Left cardiac atrium (tissue), 4 donors: ENCODE results near the gene CASP5. TPM values are rescaled to one million over a fixed set of nuclear protein-coding genes. Genes with fewer than 3 reads are reported as not detected.
"Not testable (repeated sequence)": the region's sequence is repeated elsewhere in the genome, so short reads cannot be mapped to it uniquely, and the experiment has no call there.

Source experiments
- ATAC-seq, 2 donors: fragments of 200-7000 bp; cut with Tn5 transposase; one replicate each; pipeline ENCODE4 v1.9.1; 2020; ENCODE audit warnings: mild to moderate bottlenecking in 2 of 2, moderate library complexity in 2 of 2
- DNase-seq: peaks from one replicate; pipeline ENCODE4 v3.0.0-alpha.2; 2020
- intact Hi-C, 2 donors: fragments of 100-400 bp; cut with DNase I; formaldehyde crosslinking; loops; one replicate each; pipeline versions ENCODE4 v1.14.1 to v1.15.1; 2022 to 2023
- total RNA-seq, 2 donors: library from RNA; stranded (reverse); fragmentation: NEBNext Ultra II Directional; extraction: Animal tissue kit (Norgen Biotek cat#: 25700); gene quantifications; one replicate each; pipeline ENCODE4 v1.2.1, GENCODE V29; 2021
- donor health status: DM: no; HTN: yes; CAD: no.
- donor health status: DM: no; HTN: yes; CAD: no; lungs with severe emphysema.
- donor health status: DM: yes; HTN: yes; CAD: no.
- donor health status: Dilated cardiomyopathy.

The CASP5 gene
- total RNA-seq, 2 donors from 2014 or later, result 0.18 TPM; not detected in 1

DNA sequence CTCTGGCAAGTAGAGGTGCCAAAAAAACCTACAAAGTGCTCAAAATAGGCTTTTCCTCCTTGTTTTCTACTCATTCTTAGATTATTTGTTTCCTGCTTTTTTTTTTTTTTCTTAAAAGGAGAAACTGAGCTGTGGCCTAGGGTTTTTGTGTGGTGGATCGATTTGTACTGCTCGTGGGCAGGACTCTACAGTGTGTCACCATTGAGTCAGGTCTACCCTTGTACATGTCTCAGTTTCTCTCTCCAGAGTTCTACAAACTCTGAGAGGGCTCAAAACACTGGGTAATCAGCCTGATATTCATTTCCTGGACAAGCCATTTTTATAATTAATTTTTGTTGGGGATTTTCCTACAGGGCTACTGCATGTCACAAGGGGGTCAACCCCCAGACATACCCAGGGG, 49.4 kb downstream of the CASP5 start:
- no peak for DNase-seq
- intact Hi-C loops, result loop anchor here in 1 of 2 donors (10.0 kb wide), 1 partner anchor 71 kb away; the partner anchor contains the start of gene CARD16
- no peak for ATAC-seq

DNA sequence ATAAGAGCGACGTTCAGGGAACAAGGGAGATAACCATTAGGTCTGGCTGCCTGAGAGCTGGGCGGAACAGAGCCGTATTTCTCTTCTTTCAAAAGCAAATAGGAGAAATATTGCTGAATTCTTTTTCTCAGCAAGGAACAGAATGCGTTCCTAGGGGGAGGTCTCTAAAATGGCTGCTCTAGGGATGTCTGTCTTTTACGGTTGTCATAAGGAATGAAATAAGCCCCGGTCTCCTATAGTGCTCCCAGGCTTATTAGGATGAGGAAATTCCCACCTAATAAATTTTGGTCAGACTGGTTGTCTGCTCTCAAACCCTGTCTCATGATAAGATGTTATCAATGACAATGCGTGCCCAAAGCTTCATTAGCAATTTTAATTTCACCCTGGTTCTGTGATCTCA, 50.0 kb downstream of the CASP5 start:
- ATAC-seq, DNase-seq: not testable (repeated sequence)
- intact Hi-C loops, result loop anchor here in 1 of 2 donors (10.0 kb wide), 1 partner anchor 72 kb away; the partner anchor contains the start of gene CARD16

DNA sequence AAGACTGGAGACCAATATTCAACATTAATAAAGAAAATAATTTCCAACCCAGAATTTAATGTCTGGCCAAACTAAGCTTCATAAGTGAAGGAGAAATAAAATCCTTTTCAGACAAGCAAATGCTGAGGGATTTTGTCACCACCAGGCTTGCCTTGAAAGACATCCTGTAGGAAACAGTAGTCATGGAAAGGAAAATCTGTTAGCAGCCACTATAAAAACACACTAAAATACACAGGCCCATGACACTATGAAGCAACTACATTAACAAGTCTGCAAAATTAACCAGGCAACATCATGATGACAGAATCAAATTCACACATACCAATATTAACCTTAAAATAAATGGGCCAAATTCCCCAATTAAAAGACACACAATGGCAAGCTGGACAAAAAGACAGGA, 52.2 kb downstream of the CASP5 start:
- ATAC-seq (no peak), DNase-seq (no peak)
- intact Hi-C loops, result loop anchor here in 1 of 2 donors (10.0 kb wide), 1 partner anchor 74 kb away; the partner anchor contains the start of gene CARD16

GRCh38 chr11:104968856-104969776, 53.9 kb downstream of the CASP5 start:
- DNase-seq, result peak; percentile 46
- peak; percentile 82 to 85 for ATAC-seq
- intact Hi-C loops, result no loop called here

DNA sequence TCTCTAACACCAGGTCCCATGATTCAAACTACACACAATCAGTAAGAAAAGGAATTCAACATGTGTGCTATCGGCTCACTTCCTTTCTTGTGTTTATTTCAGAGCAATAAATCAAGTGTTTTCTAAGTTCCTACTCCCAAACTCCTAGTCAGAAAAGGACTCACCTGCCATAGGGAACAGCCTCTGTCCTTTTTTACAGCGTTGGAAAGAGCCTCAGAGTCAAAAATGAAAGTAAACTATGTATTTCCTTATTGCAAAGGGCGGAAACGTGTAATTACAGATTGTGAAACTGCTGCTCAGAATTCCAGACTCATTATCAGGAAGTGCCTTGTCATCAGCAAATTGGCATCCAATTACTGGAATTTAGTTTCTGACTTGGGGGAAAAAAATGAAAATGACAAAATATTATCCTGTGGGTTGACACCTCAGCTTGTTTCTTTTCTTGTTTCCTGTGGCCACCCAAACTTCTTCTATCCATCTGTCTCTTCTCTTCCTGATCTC, 54.6 kb downstream of the CASP5 start, which contains the start of gene CASP4:
CASP4 (minus strand) TSS at position 220 of the 501 bp plus-strand sequence; CDS start at position 171, 49 bp downstream.
- ATAC-seq (peak; percentile 88 to 92), DNase-seq (no peak)
- intact Hi-C loops, result no loop called here

GRCh38 chr11:104967534-104968354, 55.2 kb downstream of the CASP5 start:
- ATAC-seq (peak in 1 of 2 donors; percentile 19), DNase-seq (no peak)
- intact Hi-C loops, result no loop called here

DNA sequence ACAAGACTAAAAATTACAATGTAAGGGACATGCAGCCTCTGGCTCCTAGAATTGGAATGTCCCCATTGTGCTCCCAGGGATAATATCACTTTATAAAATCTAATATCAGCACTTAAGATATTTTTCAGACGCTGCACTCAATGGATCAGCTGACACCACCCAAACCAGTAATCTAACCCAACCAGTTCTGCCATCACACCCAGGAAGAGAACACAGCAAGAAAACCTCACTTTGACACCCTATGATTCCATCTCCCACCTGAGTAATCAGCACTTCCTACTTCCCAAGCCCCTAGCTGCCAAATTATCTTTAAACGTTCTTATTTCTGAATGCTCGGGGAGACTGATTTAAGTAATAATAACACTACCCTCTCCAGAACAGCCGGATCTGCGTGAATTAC, 57.2 kb downstream of the CASP5 start:
- ATAC-seq (no peak), DNase-seq (no peak)
- intact Hi-C loops, result no loop called here

GRCh38 chr11:104964247-104964646, 58.7 kb downstream of the CASP5 start:
- no peak for ATAC-seq
- intact Hi-C loops, result no loop called here
- no peak for DNase-seq

- no peak for DNase-seq
- intact Hi-C loops, result no loop called here
- ATAC-seq, result no peak
These were observed 60.1 kb downstream of the CASP5 start for GRCh38 chr11:104962852-104963251.

DNA sequence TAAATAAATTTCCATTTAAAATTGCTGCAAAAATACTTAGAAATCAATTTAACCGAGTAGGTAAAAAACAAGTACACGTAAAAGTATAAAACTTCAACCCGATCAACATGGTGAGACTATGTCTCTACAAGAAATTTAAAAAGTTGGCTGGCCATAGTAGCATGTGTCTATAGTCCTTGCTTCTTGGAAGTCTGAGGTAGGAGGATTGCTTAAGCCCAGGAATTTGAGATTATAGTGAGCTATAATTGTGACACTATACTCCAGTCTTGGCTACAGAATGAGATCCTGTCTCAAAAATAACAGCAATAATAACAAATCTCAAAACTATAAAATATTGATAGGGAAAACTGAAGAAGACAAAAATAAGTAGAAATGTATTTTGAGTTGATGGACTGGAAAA, 65.7 kb downstream of the CASP5 start:
- ATAC-seq (no peak), DNase-seq (no peak)
- intact Hi-C loops, result no loop called here

GRCh38 chr11:104956528-104956927, 66.4 kb downstream of the CASP5 start:
- peak in 1 of 2 donors; percentile 47 for ATAC-seq
- no peak for DNase-seq
- intact Hi-C loops, result no loop called here

- intact Hi-C loops, result no loop called here
- ATAC-seq (peak in 1 of 2 donors; percentile 40), DNase-seq (no peak)
These were observed 76.1 kb downstream of the CASP5 start for GRCh38 chr11:104946907-104947306.

Other genes starting within 250 kb of the CASP5 start
- gene CASP12, start 124.7 kb downstream of the CASP5 start, total RNA-seq, result under 1 TPM; 0.32 to 0.52 TPM
- gene CASP4, start 54.6 kb downstream of the CASP5 start, total RNA-seq, result 10 to 100 TPM; 21.7 to 28.4 TPM
- 10 to 100 TPM; 12.6 to 22.7 TPM for gene CASP1, start 12.0 kb upstream of the CASP5 start, total RNA-seq
- 10 to 100 TPM in 1 of 2 donors, 1 to 10 TPM in 1; 6.5 to 13.3 TPM for gene CARD16, start 22.2 kb upstream of the CASP5 start, total RNA-seq
- gene CARD18, start 116.6 kb upstream of the CASP5 start, total RNA-seq, result not detected